Activated CD8-positive, alpha-beta memory T cell treated with anti-CD3 and anti-CD28 coated beads for 4 hours (primary cell): ENCODE results near the gene TMEM43.

Experiments
- DNase-seq, 2 donors: peaks; one replicate each; pipeline ENCODE4 v3.0.0-alpha.2; 2020; ENCODE audit warnings: low read depth in 2 of 2

TMEM43 gene

GRCh38 chr3:14121859-14122258 lies 3.0 kb upstream of the TMEM43 start:
- no peak for DNase-seq

- DNase-seq, result no peak
Measured at GRCh38 chr3:14122301-14122700, 2.6 kb upstream of the TMEM43 start.

- DNase-seq, result no peak
Measured at GRCh38 chr3:14123308-14124222, 1.3 kb upstream of the TMEM43 start.

DNA sequence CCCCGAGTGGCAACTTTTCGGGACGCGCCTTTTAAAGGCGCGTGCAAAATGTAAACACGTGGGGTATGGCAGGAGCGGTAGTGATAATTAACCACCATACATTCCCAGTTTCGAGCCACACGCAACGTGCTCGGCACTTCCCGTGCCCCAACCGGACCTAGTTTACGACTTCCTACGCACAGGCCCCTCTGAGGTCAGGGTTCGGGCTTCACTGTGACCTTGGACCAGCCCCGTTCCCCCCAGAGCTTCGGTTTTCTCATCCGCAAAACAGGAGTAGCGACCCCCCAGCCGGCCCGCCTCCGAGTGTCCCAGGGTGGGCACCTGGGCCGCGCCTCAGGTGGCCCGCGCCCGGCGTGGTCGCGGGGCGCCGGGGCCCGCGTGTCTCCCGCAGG lies 633 bp upstream of the TMEM43 start:
- DNase-seq, result peak; percentile 40 to 46

DNA sequence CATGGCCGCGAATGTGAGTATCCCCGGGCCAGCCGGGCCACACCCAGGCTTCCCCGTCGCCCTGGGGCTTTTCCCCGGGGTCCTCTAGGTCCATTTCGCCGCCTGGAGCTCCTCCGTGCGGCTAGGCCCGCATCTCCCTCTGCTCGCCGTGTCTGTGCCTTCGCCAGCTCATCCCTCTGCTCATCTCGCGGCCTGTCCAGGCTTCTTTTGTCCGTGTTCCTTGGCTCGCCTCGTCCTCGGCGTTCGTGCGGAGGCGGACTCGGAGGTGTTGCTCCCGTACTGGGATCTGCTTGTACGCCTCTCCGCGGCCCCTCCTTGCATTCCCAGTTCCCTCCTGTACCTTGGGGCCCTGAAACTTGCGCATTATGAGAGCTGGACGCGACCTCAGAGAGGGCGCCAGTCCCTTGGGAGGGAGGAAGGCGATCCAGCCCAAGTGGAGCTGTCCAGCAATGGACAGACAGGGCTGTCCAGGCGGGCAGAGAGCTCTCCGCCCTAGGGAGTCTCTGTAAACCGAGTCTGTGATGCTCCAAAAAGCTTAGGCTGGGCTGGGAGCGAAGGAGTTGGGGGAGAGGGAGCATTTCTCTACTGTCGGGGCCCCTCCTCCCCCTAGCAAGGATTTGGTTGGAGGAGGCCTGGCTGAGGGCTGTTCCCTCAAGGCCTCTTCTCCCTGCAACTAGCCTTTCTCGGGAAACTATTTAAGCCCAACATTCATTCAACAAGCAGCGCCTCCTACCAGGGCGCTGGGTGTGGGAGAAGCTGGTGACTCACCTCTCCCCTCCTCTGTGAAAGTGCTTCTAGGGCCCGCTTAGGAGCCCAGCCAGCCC lies 553 bp downstream of the TMEM43 start:
- DNase-seq, result peak; percentile 29 to 56

GRCh38 chr3:14126017-14126886 lies 1.4 kb downstream of the TMEM43 start:
- DNase-seq, result no peak

DNA sequence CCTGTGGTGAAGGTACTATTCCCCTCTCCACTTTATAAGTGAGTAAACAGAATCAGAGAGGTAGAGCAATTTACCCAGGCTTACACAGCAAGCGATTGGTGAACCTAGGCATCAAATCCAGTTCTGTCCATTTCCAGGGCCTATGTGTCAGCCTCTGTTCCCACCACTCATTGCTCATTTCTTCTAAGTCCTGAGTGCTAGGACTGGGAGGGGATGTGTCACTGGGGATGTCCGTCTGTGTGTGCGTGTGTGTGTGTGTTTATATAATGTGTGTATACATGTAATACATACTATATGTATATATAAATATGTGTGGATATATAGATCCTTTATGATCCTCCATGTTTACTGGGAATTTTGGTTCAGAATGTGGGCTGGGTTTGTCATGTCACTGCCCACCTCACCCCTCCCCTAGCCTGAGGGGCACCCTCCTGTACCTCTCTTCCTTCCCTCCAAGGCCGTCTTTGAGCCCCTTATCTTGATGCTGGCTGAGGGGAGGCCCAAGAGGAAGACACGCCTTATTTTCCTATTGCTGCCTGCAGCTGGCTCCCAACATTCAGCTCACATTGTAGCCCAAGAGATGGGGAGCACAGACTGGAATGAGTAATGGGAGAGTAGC lies 2.1 kb downstream of the TMEM43 start:
- no peak for DNase-seq

GRCh38 chr3:14127516-14128161 lies 2.8 kb downstream of the TMEM43 start:
- DNase-seq, result no peak

GRCh38 chr3:14128724-14129123 lies 3.9 kb downstream of the TMEM43 start:
- DNase-seq, result no peak

GRCh38 chr3:14129296-14129695 lies 4.4 kb downstream of the TMEM43 start:
- DNase-seq, result no peak

DNA sequence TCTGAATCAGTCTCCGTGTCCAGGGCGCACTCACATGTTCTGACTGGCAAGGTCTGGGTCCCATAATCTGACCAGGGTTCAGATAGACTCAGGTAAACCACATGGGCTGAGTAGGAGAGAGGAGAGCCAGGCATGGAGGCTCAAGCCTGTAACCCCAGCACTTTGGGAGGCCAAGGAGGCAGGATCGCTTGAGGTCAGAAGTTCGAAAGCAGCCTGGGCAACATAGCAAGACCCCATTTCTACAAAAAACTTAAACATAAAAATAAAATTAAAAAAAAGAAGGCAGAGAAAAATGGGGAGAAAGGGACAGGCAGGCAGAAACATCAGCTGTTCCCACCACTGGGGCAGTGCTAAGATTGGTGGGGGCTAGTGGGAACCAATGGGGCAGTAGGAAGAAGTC lies 5.4 kb downstream of the TMEM43 start:
- no peak for DNase-seq

DNA sequence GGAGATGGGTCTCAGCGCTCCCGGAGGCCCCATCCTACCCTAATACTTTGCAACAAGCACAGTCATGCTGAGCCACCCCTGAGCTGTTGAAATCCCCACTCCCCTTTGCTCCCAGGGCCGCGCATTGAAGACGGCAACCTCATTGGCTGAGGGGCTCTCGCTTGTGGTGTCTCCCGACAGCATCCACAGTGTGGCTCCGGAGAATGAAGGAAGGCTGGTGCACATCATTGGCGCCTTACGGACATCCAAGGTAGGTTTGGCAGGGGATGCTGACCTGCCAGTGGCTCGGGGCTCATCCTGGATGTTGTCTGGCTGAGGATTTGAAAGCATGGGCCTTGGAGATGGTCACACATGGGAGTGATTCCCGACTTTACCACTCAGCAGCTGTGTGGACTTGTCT lies 5.9 kb downstream of the TMEM43 start:
- DNase-seq, result no peak

DNA sequence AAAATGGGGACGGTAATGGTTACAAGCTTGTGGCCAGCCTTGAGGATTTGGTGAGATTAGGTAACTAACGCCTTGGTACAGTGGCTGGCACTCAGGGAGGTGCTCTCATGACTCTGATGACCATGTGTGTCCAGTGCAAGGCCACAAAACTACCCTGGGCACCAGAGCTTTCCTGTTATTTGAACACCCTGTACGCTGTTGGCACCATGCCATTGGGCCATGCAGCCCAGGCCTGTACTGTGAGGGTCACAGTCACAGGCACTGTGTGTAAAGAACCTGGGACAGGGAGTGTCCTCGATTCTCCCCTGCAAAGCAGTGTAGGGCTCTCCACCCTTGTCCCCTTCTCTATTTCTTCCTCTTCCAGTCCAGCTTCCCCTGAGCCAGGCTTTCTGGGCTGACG lies 6.3 kb downstream of the TMEM43 start:
- DNase-seq, result no peak

DNA sequence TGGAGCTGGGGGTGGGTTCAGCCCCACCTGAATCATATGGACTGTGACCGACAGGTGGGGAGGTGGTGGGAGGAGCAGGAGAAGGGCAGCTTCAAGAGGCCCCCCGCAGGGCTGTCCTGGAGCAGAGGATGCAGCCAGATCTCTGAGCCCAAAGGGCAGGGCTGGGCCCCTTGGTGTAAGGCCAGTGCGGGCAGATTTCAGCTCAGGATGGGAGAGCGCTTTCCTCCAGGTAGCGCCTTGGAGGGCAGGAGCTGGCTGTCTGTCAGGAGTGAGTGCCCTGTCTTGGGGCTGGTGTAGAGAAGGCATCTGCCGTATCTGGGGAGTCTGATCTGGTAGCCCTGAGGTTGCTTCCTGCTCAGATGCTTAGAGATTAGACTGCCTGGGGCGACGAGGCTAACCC lies 7.3 kb downstream of the TMEM43 start:
- DNase-seq, result no peak

- DNase-seq, result no peak
Measured at GRCh38 chr3:14132689-14133088, 7.8 kb downstream of the TMEM43 start.

- no peak for DNase-seq
Measured at GRCh38 chr3:14133188-14133800, 8.4 kb downstream of the TMEM43 start.

DNA sequence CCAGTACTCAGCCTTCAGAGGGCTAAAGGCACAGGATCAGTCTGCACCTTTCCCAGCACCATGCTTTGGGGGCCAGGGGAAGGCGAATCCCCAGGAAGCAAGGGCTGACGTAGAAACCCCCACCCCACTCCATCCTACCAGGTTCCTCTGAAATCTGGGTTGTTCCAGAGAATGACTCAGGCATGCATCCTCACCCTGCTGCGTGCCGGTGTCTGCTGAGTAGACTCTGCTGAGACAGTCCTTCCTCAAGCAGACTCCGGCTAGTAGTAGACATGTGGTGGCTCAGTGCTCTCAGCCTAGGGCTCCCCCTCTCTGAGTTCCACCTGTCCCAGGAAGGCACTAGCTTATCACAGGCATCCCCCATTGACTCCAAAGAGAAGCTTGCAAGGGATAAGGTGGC lies 9.0 kb downstream of the TMEM43 start:
- no peak for DNase-seq

GRCh38 chr3:14134291-14134690 lies 9.4 kb downstream of the TMEM43 start:
- no peak for DNase-seq

GRCh38 chr3:14135581-14135980 lies 10.7 kb downstream of the TMEM43 start:
- DNase-seq, result no peak

DNA sequence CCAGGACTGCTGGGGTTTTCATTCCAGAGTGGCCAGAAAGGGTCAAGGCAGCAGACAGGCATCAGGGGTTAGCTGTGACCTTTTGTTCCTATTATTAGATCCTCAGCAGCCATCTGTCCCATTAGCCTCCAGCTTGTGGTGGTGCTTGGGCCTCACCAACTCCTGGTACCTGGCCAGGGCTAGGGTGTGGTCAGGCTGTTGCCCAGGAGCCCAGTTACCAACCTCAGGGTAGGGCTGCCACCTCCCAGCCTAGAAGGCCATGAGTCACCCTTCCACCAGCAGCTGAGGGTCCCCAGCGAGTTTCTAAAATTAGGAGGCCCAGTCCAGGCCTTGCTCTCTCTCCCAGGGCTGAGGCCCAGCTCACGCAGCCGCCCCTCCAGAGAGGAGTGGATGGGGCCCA lies 12.2 kb downstream of the TMEM43 start:
- no peak for DNase-seq

DNA sequence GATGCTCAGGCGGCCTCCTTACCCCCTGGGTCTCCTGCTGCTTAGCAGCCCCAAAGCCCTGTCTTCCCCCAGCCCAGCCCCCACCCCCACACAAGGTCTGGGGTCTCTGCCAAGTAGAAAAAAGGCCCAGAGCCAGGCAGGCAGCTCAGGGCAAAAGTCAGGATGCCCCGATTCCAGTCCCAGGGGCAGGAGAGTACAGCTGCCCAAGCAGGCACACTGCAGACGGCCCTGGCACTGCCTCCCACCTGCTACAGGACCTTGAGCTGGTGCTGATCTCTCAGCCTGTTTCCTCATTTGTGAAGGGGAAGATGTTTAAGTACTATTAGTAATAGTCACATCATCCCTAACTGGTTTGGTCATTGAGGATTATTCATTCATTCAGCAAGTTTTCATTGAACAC lies 12.6 kb downstream of the TMEM43 start:
- DNase-seq, result no peak
